ENCODE results near the gene PARVA.

The PARVA gene

DNA sequence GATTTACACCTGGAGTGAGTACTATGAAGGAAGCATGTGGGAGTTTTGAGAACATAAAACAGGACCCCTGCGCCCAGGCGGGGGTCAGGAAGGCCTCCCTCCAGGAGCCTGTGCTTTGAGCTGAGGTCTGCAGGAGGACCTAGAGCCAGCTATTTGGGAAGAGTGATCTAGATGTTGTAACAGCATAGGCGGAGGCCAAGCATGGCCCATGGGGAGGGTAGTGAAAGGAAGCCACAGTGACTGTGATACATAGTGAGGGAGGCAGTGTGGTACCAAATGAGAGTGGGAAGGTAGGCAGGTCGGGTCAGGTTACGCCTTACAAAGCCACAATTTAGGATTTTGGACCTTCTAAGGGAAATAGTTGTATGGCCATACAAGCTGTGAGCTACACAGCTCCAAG, 147.5 kb downstream of the PARVA start:
- Histone ChIP-seq H3K36me3 (ENCODE audit: control insufficient read depth, insufficient read depth, low read length) (no peaks in the 10 kb centered on the region), H3K9me3 (ENCODE audit: control insufficient read depth, insufficient read depth, low read length) (no peaks in the 10 kb centered on the region), H3K4me1 (ENCODE audit: control insufficient read depth, insufficient read depth, low read length) (no peaks in the 10 kb centered on the region), H3K4me3 (ENCODE audit: low read length) (no peak overlapping the region), H3K27me3 (ENCODE audit: control insufficient read depth, insufficient read depth, low read length) (no peaks in the 10 kb centered on the region), H3K27ac (ENCODE audit: low read length) (no peak overlapping the region)
- no peak for DNase-seq (ENCODE audit: low read depth, low spot score)
- no CpG with 5 or more reads among the region's 5 CpGs for WGBS (ENCODE audit: insufficient coverage, insufficient read length)

DNA sequence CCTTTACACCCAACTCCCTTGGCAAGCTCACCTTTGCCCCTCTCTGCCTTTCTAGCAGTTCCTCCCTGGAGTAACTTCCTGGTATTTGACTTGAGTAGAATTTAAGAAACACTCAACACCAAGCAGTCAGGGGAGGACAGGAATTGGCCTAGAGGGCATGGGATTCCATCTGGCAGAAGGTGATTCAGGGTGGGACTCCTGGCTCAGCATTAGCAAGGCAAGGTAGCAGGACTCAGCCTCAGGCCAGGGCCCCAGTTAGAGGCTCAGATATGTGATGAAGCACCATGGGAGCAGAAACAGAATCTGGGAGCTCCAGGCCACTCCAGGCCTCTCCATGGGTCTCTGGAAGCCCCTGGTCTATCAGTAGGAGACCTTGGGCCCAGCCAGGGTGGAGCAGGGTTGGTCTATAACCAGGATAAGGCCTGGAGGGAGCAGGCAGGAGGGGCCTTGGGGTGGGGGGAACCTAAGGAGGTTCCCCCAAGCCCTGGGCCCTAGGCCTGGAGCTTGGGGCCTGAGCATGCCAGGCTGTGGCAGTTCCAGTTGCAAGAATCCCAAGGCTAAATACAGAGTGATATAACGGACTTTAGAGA, 148.2 kb downstream of the PARVA start:
- no CpG with 5 or more reads among the region's 1 CpG for WGBS (ENCODE audit: insufficient coverage, insufficient read length)
- H3K4me3 ChIP-seq (ENCODE audit: low read length): no peak overlapping the region
- H3K4me1 ChIP-seq (ENCODE audit: control insufficient read depth, insufficient read depth, low read length): no peaks in the 10 kb centered on the region
- no peaks in the 10 kb centered on the region for H3K36me3 ChIP-seq (ENCODE audit: control insufficient read depth, insufficient read depth, low read length)
- H3K27ac ChIP-seq (ENCODE audit: low read length): no peak overlapping the region
- H3K27me3 ChIP-seq (ENCODE audit: control insufficient read depth, insufficient read depth, low read length): no peaks in the 10 kb centered on the region
- no peaks in the 10 kb centered on the region for H3K9me3 ChIP-seq (ENCODE audit: control insufficient read depth, insufficient read depth, low read length)
- no peak for DNase-seq (ENCODE audit: low read depth, low spot score)

- Histone ChIP-seq H3K27ac (ENCODE audit: low read length) (no peak overlapping the region), H3K9me3 (ENCODE audit: control insufficient read depth, insufficient read depth, low read length) (no peaks in the 10 kb centered on the region), H3K4me3 (ENCODE audit: low read length) (no peak overlapping the region), H3K36me3 (ENCODE audit: control insufficient read depth, insufficient read depth, low read length) (no peaks in the 10 kb centered on the region), H3K27me3 (ENCODE audit: control insufficient read depth, insufficient read depth, low read length) (no peaks in the 10 kb centered on the region), H3K4me1 (ENCODE audit: control insufficient read depth, insufficient read depth, low read length) (no peaks in the 10 kb centered on the region)
- DNase-seq (ENCODE audit: low read depth, low spot score): no peak
- no CpG with 5 or more reads among the region's 1 CpG for WGBS (ENCODE audit: insufficient coverage, insufficient read length)
Measured at GRCh38 chr11:12526789-12527188, 149.4 kb downstream of the PARVA start.

- WGBS (ENCODE audit: insufficient coverage, insufficient read length): no CpG with 5 or more reads among the region's 2 CpGs
- Histone ChIP-seq H3K4me1 (ENCODE audit: control insufficient read depth, insufficient read depth, low read length) (no peaks in the 10 kb centered on the region), H3K4me3 (ENCODE audit: low read length) (no peak overlapping the region), H3K9me3 (ENCODE audit: control insufficient read depth, insufficient read depth, low read length) (no peaks in the 10 kb centered on the region), H3K36me3 (ENCODE audit: control insufficient read depth, insufficient read depth, low read length) (no peaks in the 10 kb centered on the region), H3K27ac (ENCODE audit: low read length) (no peak overlapping the region), H3K27me3 (ENCODE audit: control insufficient read depth, insufficient read depth, low read length) (no peaks in the 10 kb centered on the region)
- DNase-seq (ENCODE audit: low read depth, low spot score): no peak
Measured at GRCh38 chr11:12528487-12528886, 151.1 kb downstream of the PARVA start.

GRCh38 chr11:12529041-12529440, 151.7 kb downstream of the PARVA start:
- no peak overlapping the region for H3K27ac ChIP-seq (ENCODE audit: low read length)
- no peak overlapping the region for H3K4me3 ChIP-seq (ENCODE audit: low read length)
- no CpG with 5 or more reads among the region's 5 CpGs for WGBS (ENCODE audit: insufficient coverage, insufficient read length)
- no peaks in the 10 kb centered on the region for H3K9me3 ChIP-seq (ENCODE audit: control insufficient read depth, insufficient read depth, low read length)
- H3K4me1 ChIP-seq (ENCODE audit: control insufficient read depth, insufficient read depth, low read length): no peaks in the 10 kb centered on the region
- H3K27me3 ChIP-seq (ENCODE audit: control insufficient read depth, insufficient read depth, low read length): no peaks in the 10 kb centered on the region
- DNase-seq (ENCODE audit: low read depth, low spot score): no peak
- no peaks in the 10 kb centered on the region for H3K36me3 ChIP-seq (ENCODE audit: control insufficient read depth, insufficient read depth, low read length)

DNA sequence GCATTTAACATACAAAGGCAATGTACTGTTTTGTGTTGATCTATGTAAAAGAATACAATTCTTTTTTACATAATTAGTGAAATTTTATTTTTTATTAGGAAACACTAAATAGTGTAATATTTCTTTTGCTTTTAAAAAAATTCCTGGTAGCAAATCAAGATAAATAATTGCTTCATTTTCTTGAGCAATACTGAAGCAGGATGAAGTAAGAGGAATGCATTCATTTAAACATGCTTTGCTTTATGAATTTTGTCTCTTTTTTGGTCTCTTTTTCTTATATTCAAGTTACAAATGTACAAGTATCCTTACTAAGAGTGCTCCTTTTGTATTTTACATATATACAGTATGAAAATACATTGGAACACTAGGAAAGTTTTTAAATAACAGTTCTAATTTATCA, 152.4 kb downstream of the PARVA start:
- Histone ChIP-seq H3K36me3 (ENCODE audit: control insufficient read depth, insufficient read depth, low read length) (no peaks in the 10 kb centered on the region), H3K9me3 (ENCODE audit: control insufficient read depth, insufficient read depth, low read length) (no peaks in the 10 kb centered on the region), H3K27ac (ENCODE audit: low read length) (no peak overlapping the region), H3K27me3 (ENCODE audit: control insufficient read depth, insufficient read depth, low read length) (no peaks in the 10 kb centered on the region), H3K4me3 (ENCODE audit: low read length) (no peak overlapping the region), H3K4me1 (ENCODE audit: control insufficient read depth, insufficient read depth, low read length) (no peaks in the 10 kb centered on the region)
- no peak for DNase-seq (ENCODE audit: low read depth, low spot score)

GRCh38 chr11:12531020-12531419, 153.6 kb downstream of the PARVA start:
- no CpG with 5 or more reads among the region's 5 CpGs for WGBS (ENCODE audit: insufficient coverage, insufficient read length)
- no peak for DNase-seq (ENCODE audit: low read depth, low spot score)
- no peak overlapping the region for H3K4me3 ChIP-seq (ENCODE audit: low read length)

DNA sequence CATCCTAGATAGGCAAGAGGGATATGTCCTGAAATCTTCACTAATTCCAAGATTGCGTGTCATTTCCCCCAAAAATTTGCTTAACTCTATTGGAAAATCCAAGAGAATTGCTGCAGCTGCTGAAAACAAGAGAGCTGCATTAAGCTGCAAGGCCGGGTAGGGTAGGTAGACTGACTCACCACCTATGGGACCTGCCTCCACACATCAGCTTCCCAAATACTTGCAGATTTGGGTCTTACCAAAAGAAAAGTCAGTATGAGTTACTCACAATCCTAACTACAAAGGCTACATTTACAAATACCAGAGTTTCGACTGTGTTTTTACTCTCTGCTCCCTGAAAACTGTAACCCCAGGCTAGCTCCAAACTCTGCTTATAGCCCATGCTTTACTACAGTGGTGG, 154.3 kb downstream of the PARVA start:
- DNase-seq (ENCODE audit: low read depth, low spot score): no peak
- H3K4me3 ChIP-seq (ENCODE audit: low read length): no peak overlapping the region
- no peaks in the 10 kb centered on the region for H3K4me1 ChIP-seq (ENCODE audit: control insufficient read depth, insufficient read depth, low read length)
- WGBS (ENCODE audit: insufficient coverage, insufficient read length): no CpG with 5 or more reads among the region's 3 CpGs
- no peaks in the 10 kb centered on the region for H3K36me3 ChIP-seq (ENCODE audit: control insufficient read depth, insufficient read depth, low read length)
- H3K27me3 ChIP-seq (ENCODE audit: control insufficient read depth, insufficient read depth, low read length): no peaks in the 10 kb centered on the region
- no peaks in the 10 kb centered on the region for H3K9me3 ChIP-seq (ENCODE audit: control insufficient read depth, insufficient read depth, low read length)
- H3K27ac ChIP-seq (ENCODE audit: low read length): no peak overlapping the region

More at GRCh38 chr11:12531020-12531419, 153.6 kb downstream of the PARVA start:
- Histone ChIP-seq H3K9me3 (ENCODE audit: control insufficient read depth, insufficient read depth, low read length) (no peaks in the 10 kb centered on the region), H3K27ac (ENCODE audit: low read length) (no peak overlapping the region), H3K36me3 (ENCODE audit: control insufficient read depth, insufficient read depth, low read length) (no peaks in the 10 kb centered on the region), H3K4me1 (ENCODE audit: control insufficient read depth, insufficient read depth, low read length) (no peaks in the 10 kb centered on the region), H3K27me3 (ENCODE audit: control insufficient read depth, insufficient read depth, low read length) (no peaks in the 10 kb centered on the region)

DNA sequence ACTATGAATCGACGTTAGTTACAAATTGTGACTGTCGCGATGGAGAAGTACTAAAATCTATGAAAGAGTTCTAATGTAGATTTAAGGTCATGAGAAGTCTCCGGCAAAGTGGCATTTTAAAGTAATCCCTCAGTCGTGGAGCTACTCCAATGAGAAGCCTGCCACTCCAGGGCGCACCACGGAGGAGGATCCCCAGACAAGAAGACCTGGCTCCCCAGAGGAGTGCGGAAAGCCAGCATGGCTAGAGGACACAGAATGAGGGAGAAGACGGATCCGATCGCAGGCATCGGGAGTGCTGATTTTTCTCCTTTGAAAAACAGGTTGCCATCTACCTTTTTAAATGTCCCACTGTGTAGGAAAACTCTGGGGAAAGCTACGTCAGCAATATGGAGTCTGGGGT, 155.2 kb downstream of the PARVA start:
- Histone ChIP-seq H3K27me3 (ENCODE audit: control insufficient read depth, insufficient read depth, low read length) (no peaks in the 10 kb centered on the region), H3K9me3 (ENCODE audit: control insufficient read depth, insufficient read depth, low read length) (no peaks in the 10 kb centered on the region), H3K4me1 (ENCODE audit: control insufficient read depth, insufficient read depth, low read length) (no peaks in the 10 kb centered on the region), H3K36me3 (ENCODE audit: control insufficient read depth, insufficient read depth, low read length) (no peaks in the 10 kb centered on the region), H3K4me3 (ENCODE audit: low read length) (no peak overlapping the region), H3K27ac (ENCODE audit: low read length) (no peak overlapping the region)
- DNase-seq (ENCODE audit: low read depth, low spot score): no peak
- WGBS (ENCODE audit: insufficient coverage, insufficient read length): no CpG with 5 or more reads among the region's 14 CpGs

DNA sequence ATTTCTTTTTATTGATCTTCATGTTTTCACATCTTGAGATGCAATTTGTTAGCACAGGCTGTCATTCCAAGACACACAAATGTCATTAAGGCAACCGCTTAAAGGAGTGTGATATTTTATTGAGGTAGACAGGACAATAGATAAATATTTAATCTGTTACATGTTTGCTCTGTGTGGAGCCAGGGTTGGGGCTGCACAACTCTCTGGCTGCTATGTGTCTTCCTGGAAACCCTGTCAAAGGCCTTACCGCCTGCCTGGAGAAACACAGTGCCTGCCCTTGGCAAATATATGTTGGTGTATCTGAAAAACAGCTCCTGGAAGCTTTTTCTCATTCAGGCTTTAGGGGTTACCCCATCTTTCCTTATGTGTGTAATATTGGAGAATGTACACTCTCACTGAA, 157.2 kb downstream of the PARVA start:
- no peak overlapping the region for H3K4me3 ChIP-seq (ENCODE audit: low read length)
- no peaks in the 10 kb centered on the region for H3K27me3 ChIP-seq (ENCODE audit: control insufficient read depth, insufficient read depth, low read length)
- no peaks in the 10 kb centered on the region for H3K4me1 ChIP-seq (ENCODE audit: control insufficient read depth, insufficient read depth, low read length)
- H3K9me3 ChIP-seq (ENCODE audit: control insufficient read depth, insufficient read depth, low read length): no peaks in the 10 kb centered on the region
- no peak overlapping the region for H3K27ac ChIP-seq (ENCODE audit: low read length)
- no peak for DNase-seq (ENCODE audit: low read depth, low spot score)
- H3K36me3 ChIP-seq (ENCODE audit: control insufficient read depth, insufficient read depth, low read length): no peaks in the 10 kb centered on the region
- WGBS (ENCODE audit: insufficient coverage, insufficient read length): no CpG with 5 or more reads among the region's 2 CpGs

- Histone ChIP-seq H3K9me3 (ENCODE audit: control insufficient read depth, insufficient read depth, low read length) (no peaks in the 10 kb centered on the region), H3K27me3 (ENCODE audit: control insufficient read depth, insufficient read depth, low read length) (no peaks in the 10 kb centered on the region), H3K4me3 (ENCODE audit: low read length) (no peak overlapping the region), H3K36me3 (ENCODE audit: control insufficient read depth, insufficient read depth, low read length) (no peaks in the 10 kb centered on the region), H3K27ac (ENCODE audit: low read length) (no peak overlapping the region), H3K4me1 (ENCODE audit: control insufficient read depth, insufficient read depth, low read length) (no peaks in the 10 kb centered on the region)
- DNase-seq (ENCODE audit: low read depth, low spot score): no peak
- WGBS (ENCODE audit: insufficient coverage, insufficient read length): no CpG with 5 or more reads among the region's 3 CpGs
Measured at GRCh38 chr11:12535321-12535720, 157.9 kb downstream of the PARVA start.

Measured in iPS DF 6.9 (cell line).